ENCODE results near the gene DNAL1. TPM values are rescaled to one million over a fixed set of nuclear protein-coding genes. Genes with fewer than 3 reads are reported as not detected.

Gene DNAL1
- total RNA-seq, 1 donor from 2014 or later = 29.4 TPM

- no peaks in the 10 kb centered on the region for H3K36me3 Mint-ChIP-seq
- Histone ChIP-seq H3K9ac (peak within 1 kb of the TSS; percentile 57), H2AFZ (replicated peaks) (peak within 1 kb of the TSS; percentile 98), H3K79me2 (ENCODE audit: low read depth) (no peaks in the 10 kb centered on the region), H3K27ac (no peak within 1 kb of the TSS), H3K9me3 (ENCODE audit: low read depth) (no peaks in the 10 kb centered on the region), H3K4me2 (peak within 1 kb of the TSS; percentile 82), H3K4me3 (peak within 1 kb of the TSS; percentile 84), H4K20me1 (ENCODE audit: low read depth) (no peaks in the 10 kb centered on the region), H3K36me3 (no peaks in the 10 kb centered on the region), H3K4me1 (no peaks in the 10 kb centered on the region), H3F3A (ENCODE audit: low read depth) (peaks cover 17% of the 10 kb centered on the region), H3K27me3 (peaks cover 69% of the 10 kb centered on the region)
- peaks cover 14% of the 10 kb centered on the region for H3K4me1 Mint-ChIP-seq
- peak; percentile 85 for TF ChIP-seq EZH2 (IDR thresholded peaks at IDR 0.05)
- no peak for TF ChIP-seq CTCF (IDR thresholded peaks at IDR 0.05)
- TF ChIP-seq EZH2phosphoT487 (IDR thresholded peaks at IDR 0.05) = peak; percentile 72
- peak; percentile 90 for DNase-seq (ENCODE audit: low spot score)
- peaks cover 3% of the 10 kb centered on the region for H3K9me3 Mint-ChIP-seq
- peaks cover 23% of the 10 kb centered on the region for H3K27me3 Mint-ChIP-seq (ENCODE audit: insufficient read depth, low read depth)
- H3K4me3 Mint-ChIP-seq = peak within 1 kb of the TSS; percentile 92
- no peak within 1 kb of the TSS for H3K27ac Mint-ChIP-seq
Observed at GRCh38 chr14:73612339-73613045, 32.3 kb upstream of the DNAL1 start, which contains the start of gene ACOT6. ACOT6 (plus strand) TSS chr14:73612517; CDS start chr14:73612572, 55 bp downstream.

- H3F3A ChIP-seq (ENCODE audit: low read depth) = peaks cover 17% of the 10 kb centered on the region
- H3K9me3 ChIP-seq (ENCODE audit: low read depth) = no peaks in the 10 kb centered on the region
- H3K9ac ChIP-seq = no peak overlapping the region
- no peaks in the 10 kb centered on the region for H3K79me2 ChIP-seq (ENCODE audit: low read depth)
- peak overlapping the region; percentile 84 for H3K4me3 ChIP-seq
- peak overlapping the region; percentile 82 for H3K4me2 ChIP-seq
- H3K36me3 Mint-ChIP-seq = no peaks in the 10 kb centered on the region
- peak; percentile 65 for TF ChIP-seq EZH2 (IDR thresholded peaks at IDR 0.05)
- no peak for TF ChIP-seq CTCF (IDR thresholded peaks at IDR 0.05)
- peak; percentile 28 for TF ChIP-seq EZH2phosphoT487 (IDR thresholded peaks at IDR 0.05)
- DNase-seq (ENCODE audit: low spot score) = no peak
- no peaks in the 10 kb centered on the region for H3K4me1 ChIP-seq
- H3K4me1 Mint-ChIP-seq = peaks cover 14% of the 10 kb centered on the region
- peaks cover 3% of the 10 kb centered on the region for H3K9me3 Mint-ChIP-seq
- no peak overlapping the region for H3K27ac Mint-ChIP-seq
- no peaks in the 10 kb centered on the region for H3K36me3 ChIP-seq
- H3K27me3 Mint-ChIP-seq (ENCODE audit: insufficient read depth, low read depth) = peaks cover 23% of the 10 kb centered on the region
- peak overlapping the region; percentile 92 for H3K4me3 Mint-ChIP-seq
- no peaks in the 10 kb centered on the region for H4K20me1 ChIP-seq (ENCODE audit: low read depth)
- H3K27ac ChIP-seq = no peak overlapping the region
- H2AFZ ChIP-seq (replicated peaks) = peak overlapping the region; percentile 98
- peaks cover 74% of the 10 kb centered on the region for H3K27me3 ChIP-seq
Observed at GRCh38 chr14:73613046-73613383, 31.8 kb upstream of the DNAL1 start.

- H3K9ac ChIP-seq = no peak overlapping the region
- DNase-seq (ENCODE audit: low spot score) = no peak
- Mint-ChIP-seq H3K4me1 (peaks cover 14% of the 10 kb centered on the region), H3K27ac (no peak overlapping the region), H3K36me3 (no peaks in the 10 kb centered on the region), H3K4me3 (peak overlapping the region; percentile 92), H3K9me3 (no peaks in the 10 kb centered on the region), H3K27me3 (ENCODE audit: insufficient read depth, low read depth) (peaks cover 21% of the 10 kb centered on the region)
- H3K4me3 ChIP-seq = peak overlapping the region; percentile 84
- H3F3A ChIP-seq (ENCODE audit: low read depth) = peaks cover 17% of the 10 kb centered on the region
- TF ChIP-seq EZH2 (IDR thresholded peaks at IDR 0.05) = no peak
- no peak for TF ChIP-seq CTCF (IDR thresholded peaks at IDR 0.05)
- no peak for TF ChIP-seq EZH2phosphoT487 (IDR thresholded peaks at IDR 0.05)
- no peaks in the 10 kb centered on the region for H3K9me3 ChIP-seq (ENCODE audit: low read depth)
- no peaks in the 10 kb centered on the region for H3K36me3 ChIP-seq
- H4K20me1 ChIP-seq (ENCODE audit: low read depth) = no peaks in the 10 kb centered on the region
- peaks cover 79% of the 10 kb centered on the region for H3K27me3 ChIP-seq
- H3K79me2 ChIP-seq (ENCODE audit: low read depth) = no peaks in the 10 kb centered on the region
- no peaks in the 10 kb centered on the region for H3K4me1 ChIP-seq
- H3K4me2 ChIP-seq = peak overlapping the region; percentile 82
- H3K27ac ChIP-seq = no peak overlapping the region
- no peak overlapping the region for H2AFZ ChIP-seq (replicated peaks)
Observed at GRCh38 chr14:73613419-73613963, 31.3 kb upstream of the DNAL1 start.
